ENCODE data around the gene EMP1.

Gene EMP1

GRCh38 chr12:13183620-13184019, 12.9 kb upstream of the EMP1 start:
- peaks cover 4% of the 10 kb centered on the region; the same call in 1 of the 2 replicates for H3K4me1 ChIP-seq (ENCODE audit: control insufficient read depth, insufficient read depth, low read length)
- H3K9me3 ChIP-seq (ENCODE audit: control insufficient read depth, insufficient read depth, low read length): no peaks in the 10 kb centered on the region
- no peak overlapping the region for H3K4me3 ChIP-seq (ENCODE audit: low read length)
- H3K27me3 ChIP-seq (ENCODE audit: control insufficient read depth, insufficient read depth, low read length): no peaks in the 10 kb centered on the region
- no peak overlapping the region for H3K27ac ChIP-seq (ENCODE audit: low read length)
- H3K36me3 ChIP-seq (ENCODE audit: control insufficient read depth, insufficient read depth, low read length): no peaks in the 10 kb centered on the region
- DNase-seq (ENCODE audit: low read depth, low spot score): no peak

- whole genome bisulfite sequencing (ENCODE audit: insufficient coverage, insufficient read length): no CpG with 5 or more reads among the region's 4 CpGs
- H3K9me3 ChIP-seq (ENCODE audit: control insufficient read depth, insufficient read depth, low read length): no peaks in the 10 kb centered on the region
- no peak overlapping the region for H3K4me3 ChIP-seq (ENCODE audit: low read length)
- H3K27ac ChIP-seq (ENCODE audit: low read length): no peak overlapping the region
- DNase-seq (ENCODE audit: low read depth, low spot score): no peak
- no peaks in the 10 kb centered on the region for H3K27me3 ChIP-seq (ENCODE audit: control insufficient read depth, insufficient read depth, low read length)
- no peaks in the 10 kb centered on the region for H3K4me1 ChIP-seq (ENCODE audit: control insufficient read depth, insufficient read depth, low read length)
- no peaks in the 10 kb centered on the region for H3K36me3 ChIP-seq (ENCODE audit: control insufficient read depth, insufficient read depth, low read length)
Observed at GRCh38 chr12:13186302-13186701, 10.2 kb upstream of the EMP1 start.

GRCh38 chr12:13187399-13187798, 9.1 kb upstream of the EMP1 start:
- H3K27me3 ChIP-seq (ENCODE audit: control insufficient read depth, insufficient read depth, low read length): no peaks in the 10 kb centered on the region
- no peak overlapping the region for H3K27ac ChIP-seq (ENCODE audit: low read length)
- WGBS (ENCODE audit: insufficient coverage, insufficient read length): no CpG with 5 or more reads among the region's 4 CpGs
- H3K4me3 ChIP-seq (ENCODE audit: low read length): no peak overlapping the region
- H3K36me3 ChIP-seq (ENCODE audit: control insufficient read depth, insufficient read depth, low read length): no peaks in the 10 kb centered on the region
- no peak for DNase-seq (ENCODE audit: low read depth, low spot score)
- H3K9me3 ChIP-seq (ENCODE audit: control insufficient read depth, insufficient read depth, low read length): no peaks in the 10 kb centered on the region
- no peaks in the 10 kb centered on the region for H3K4me1 ChIP-seq (ENCODE audit: control insufficient read depth, insufficient read depth, low read length)

- H3K36me3 ChIP-seq (ENCODE audit: control insufficient read depth, insufficient read depth, low read length): no peaks in the 10 kb centered on the region
- no peak overlapping the region for H3K27ac ChIP-seq (ENCODE audit: low read length)
- no peaks in the 10 kb centered on the region for H3K4me1 ChIP-seq (ENCODE audit: control insufficient read depth, insufficient read depth, low read length)
- H3K27me3 ChIP-seq (ENCODE audit: control insufficient read depth, insufficient read depth, low read length): no peaks in the 10 kb centered on the region
- DNase-seq (ENCODE audit: low read depth, low spot score): no peak
- no peaks in the 10 kb centered on the region for H3K9me3 ChIP-seq (ENCODE audit: control insufficient read depth, insufficient read depth, low read length)
- H3K4me3 ChIP-seq (ENCODE audit: low read length): no peak overlapping the region
Observed at GRCh38 chr12:13189264-13189663, 7.3 kb upstream of the EMP1 start.

- DNase-seq (ENCODE audit: low read depth, low spot score): no peak
- no peak overlapping the region for H3K4me3 ChIP-seq (ENCODE audit: low read length)
- H3K27me3 ChIP-seq (ENCODE audit: control insufficient read depth, insufficient read depth, low read length): no peaks in the 10 kb centered on the region
- H3K36me3 ChIP-seq (ENCODE audit: control insufficient read depth, insufficient read depth, low read length): no peaks in the 10 kb centered on the region
- H3K9me3 ChIP-seq (ENCODE audit: control insufficient read depth, insufficient read depth, low read length): no peaks in the 10 kb centered on the region
- H3K27ac ChIP-seq (ENCODE audit: low read length): no peak overlapping the region
- WGBS (ENCODE audit: insufficient coverage, insufficient read length): no CpG with 5 or more reads among the region's 3 CpGs
- no peaks in the 10 kb centered on the region for H3K4me1 ChIP-seq (ENCODE audit: control insufficient read depth, insufficient read depth, low read length)
Observed at GRCh38 chr12:13190275-13190674, 6.3 kb upstream of the EMP1 start.

GRCh38 chr12:13192719-13193118, 3.8 kb upstream of the EMP1 start:
- Histone ChIP-seq H3K27me3 (ENCODE audit: control insufficient read depth, insufficient read depth, low read length) (no peaks in the 10 kb centered on the region), H3K9me3 (ENCODE audit: control insufficient read depth, insufficient read depth, low read length) (no peaks in the 10 kb centered on the region), H3K27ac (ENCODE audit: low read length) (no peak overlapping the region), H3K36me3 (ENCODE audit: control insufficient read depth, insufficient read depth, low read length) (no peaks in the 10 kb centered on the region), H3K4me1 (ENCODE audit: control insufficient read depth, insufficient read depth, low read length) (0 out of 2 replicates have a peak, but pooled peaks cover 1% of the 10 kb centered on the region), H3K4me3 (ENCODE audit: low read length) (no peak overlapping the region)
- WGBS (ENCODE audit: insufficient coverage, insufficient read length): 100% methylated on average over 1 of the region's 8 CpGs
- DNase-seq (ENCODE audit: low read depth, low spot score): no peak

GRCh38 chr12:13193505-13194231, 2.9 kb upstream of the EMP1 start:
- H3K9me3 ChIP-seq (ENCODE audit: control insufficient read depth, insufficient read depth, low read length): no peaks in the 10 kb centered on the region
- no peak overlapping the region for H3K27ac ChIP-seq (ENCODE audit: low read length)
- no peaks in the 10 kb centered on the region for H3K27me3 ChIP-seq (ENCODE audit: control insufficient read depth, insufficient read depth, low read length)
- no peak overlapping the region for H3K4me3 ChIP-seq (ENCODE audit: low read length)
- DNase-seq (ENCODE audit: low read depth, low spot score): no peak
- 0 out of 2 replicates have a peak, but pooled peaks cover 1% of the 10 kb centered on the region for H3K4me1 ChIP-seq (ENCODE audit: control insufficient read depth, insufficient read depth, low read length)
- WGBS (ENCODE audit: insufficient coverage, insufficient read length): no CpG with 5 or more reads among the region's 11 CpGs
- no peaks in the 10 kb centered on the region for H3K36me3 ChIP-seq (ENCODE audit: control insufficient read depth, insufficient read depth, low read length)

- no peaks in the 10 kb centered on the region for H3K27me3 ChIP-seq (ENCODE audit: control insufficient read depth, insufficient read depth, low read length)
- no peaks in the 10 kb centered on the region for H3K36me3 ChIP-seq (ENCODE audit: control insufficient read depth, insufficient read depth, low read length)
- no peak overlapping the region for H3K4me3 ChIP-seq (ENCODE audit: low read length)
- H3K9me3 ChIP-seq (ENCODE audit: control insufficient read depth, insufficient read depth, low read length): no peaks in the 10 kb centered on the region
- H3K4me1 ChIP-seq (ENCODE audit: control insufficient read depth, insufficient read depth, low read length): 0 out of 2 replicates have a peak, but pooled peaks cover 1% of the 10 kb centered on the region
- no peak overlapping the region for H3K27ac ChIP-seq (ENCODE audit: low read length)
- no peak for DNase-seq (ENCODE audit: low read depth, low spot score)
- no CpG with 5 or more reads among the region's 6 CpGs for WGBS (ENCODE audit: insufficient coverage, insufficient read length)
Observed at GRCh38 chr12:13194401-13195110, 2.0 kb upstream of the EMP1 start.

- 0 out of 2 replicates have a peak, but pooled peaks cover 1% of the 10 kb centered on the region for H3K4me1 ChIP-seq (ENCODE audit: control insufficient read depth, insufficient read depth, low read length)
- H3K9me3 ChIP-seq (ENCODE audit: control insufficient read depth, insufficient read depth, low read length): no peaks in the 10 kb centered on the region
- H3K27ac ChIP-seq (ENCODE audit: low read length): no peak overlapping the region
- DNase-seq (ENCODE audit: low read depth, low spot score): no peak
- H3K27me3 ChIP-seq (ENCODE audit: control insufficient read depth, insufficient read depth, low read length): no peaks in the 10 kb centered on the region
- no CpG with 5 or more reads among the region's 4 CpGs for WGBS (ENCODE audit: insufficient coverage, insufficient read length)
- H3K4me3 ChIP-seq (ENCODE audit: low read length): no peak overlapping the region
- no peaks in the 10 kb centered on the region for H3K36me3 ChIP-seq (ENCODE audit: control insufficient read depth, insufficient read depth, low read length)
Observed at GRCh38 chr12:13195250-13195649, 1.3 kb upstream of the EMP1 start.

GRCh38 chr12:13195785-13196129, 769 bp upstream of the EMP1 start:
- no peaks in the 10 kb centered on the region for H3K36me3 ChIP-seq (ENCODE audit: control insufficient read depth, insufficient read depth, low read length)
- H3K27ac ChIP-seq (ENCODE audit: low read length): no peak overlapping the region
- no peaks in the 10 kb centered on the region for H3K27me3 ChIP-seq (ENCODE audit: control insufficient read depth, insufficient read depth, low read length)
- H3K9me3 ChIP-seq (ENCODE audit: control insufficient read depth, insufficient read depth, low read length): no peaks in the 10 kb centered on the region
- 0 out of 2 replicates have a peak, but pooled peaks cover 1% of the 10 kb centered on the region for H3K4me1 ChIP-seq (ENCODE audit: control insufficient read depth, insufficient read depth, low read length)
- no peak for DNase-seq (ENCODE audit: low read depth, low spot score)
- H3K4me3 ChIP-seq (ENCODE audit: low read length): no peak overlapping the region
- no CpG with 5 or more reads among the region's 1 CpG for WGBS (ENCODE audit: insufficient coverage, insufficient read length)

- Histone ChIP-seq H3K4me3 (ENCODE audit: low read length) (no peak overlapping the region), H3K4me1 (ENCODE audit: control insufficient read depth, insufficient read depth, low read length) (0 out of 2 replicates have a peak, but pooled peaks cover 1% of the 10 kb centered on the region), H3K36me3 (ENCODE audit: control insufficient read depth, insufficient read depth, low read length) (no peaks in the 10 kb centered on the region), H3K9me3 (ENCODE audit: control insufficient read depth, insufficient read depth, low read length) (no peaks in the 10 kb centered on the region), H3K27ac (ENCODE audit: low read length) (no peak overlapping the region), H3K27me3 (ENCODE audit: control insufficient read depth, insufficient read depth, low read length) (no peaks in the 10 kb centered on the region)
- no CpG with 5 or more reads among the region's 7 CpGs for WGBS (ENCODE audit: insufficient coverage, insufficient read length)
- DNase-seq (ENCODE audit: low read depth, low spot score): no peak
Observed at GRCh38 chr12:13197032-13197431, 506 bp downstream of the EMP1 start.

Measured in iPS DF 6.9 (cell line).